ENCODE measurements around the gene GALNT11.

GRCh38 chr7:151992375-151992774 is 33.1 kb upstream of the GALNT11 start:
- TF ChIP-seq POLR2A (IDR thresholded peaks at IDR 0.05; ENCODE audit: low read depth, low read length) = no peak
- TF ChIP-seq TAF1 (IDR thresholded peaks at IDR 0.05; ENCODE audit: low read depth, low read length) = no peak
- no peak for TF ChIP-seq POLR2AphosphoS5 (IDR thresholded peaks at IDR 0.05; ENCODE audit: low read depth, low read length)
- TF ChIP-seq POU2F2 (IDR thresholded peaks at IDR 0.05; ENCODE audit: low read depth, low read length) = no peak

Measured in GM12891 (cell line).